GM19240 (cell line): ENCODE results near the gene ANKIB1.

Experiments
- DNase-seq: peaks from one replicate; pipeline ENCODE4 v3.0.0; 2011; ENCODE audit warnings: low spot score; ENCODE audit not compliant: insufficient read length

Gene ANKIB1

DNA sequence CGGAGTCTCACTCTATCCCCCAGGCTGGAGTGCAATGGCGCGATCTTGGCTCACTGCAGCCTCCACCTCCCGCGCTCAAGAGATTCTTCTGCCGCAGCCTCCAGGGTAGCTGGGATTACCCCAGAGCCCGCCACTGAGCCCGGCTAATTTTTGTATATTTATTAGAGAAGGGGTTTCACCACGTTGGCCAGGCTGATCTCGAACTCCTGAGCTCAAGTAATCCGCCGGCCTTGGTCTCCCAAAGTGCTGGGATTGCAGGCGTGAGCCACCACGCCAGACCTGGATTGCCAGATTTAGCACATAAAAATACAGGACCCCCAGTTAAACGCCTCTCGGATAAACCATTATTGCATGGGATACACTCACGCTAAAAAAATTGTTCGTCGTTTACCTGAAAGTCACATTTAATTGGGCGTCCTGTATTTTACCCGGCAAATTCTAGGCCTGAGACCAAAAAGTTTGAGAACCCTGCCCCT lies 201.1 kb downstream of the ANKIB1 start:
- DNase-seq: no peak

DNA sequence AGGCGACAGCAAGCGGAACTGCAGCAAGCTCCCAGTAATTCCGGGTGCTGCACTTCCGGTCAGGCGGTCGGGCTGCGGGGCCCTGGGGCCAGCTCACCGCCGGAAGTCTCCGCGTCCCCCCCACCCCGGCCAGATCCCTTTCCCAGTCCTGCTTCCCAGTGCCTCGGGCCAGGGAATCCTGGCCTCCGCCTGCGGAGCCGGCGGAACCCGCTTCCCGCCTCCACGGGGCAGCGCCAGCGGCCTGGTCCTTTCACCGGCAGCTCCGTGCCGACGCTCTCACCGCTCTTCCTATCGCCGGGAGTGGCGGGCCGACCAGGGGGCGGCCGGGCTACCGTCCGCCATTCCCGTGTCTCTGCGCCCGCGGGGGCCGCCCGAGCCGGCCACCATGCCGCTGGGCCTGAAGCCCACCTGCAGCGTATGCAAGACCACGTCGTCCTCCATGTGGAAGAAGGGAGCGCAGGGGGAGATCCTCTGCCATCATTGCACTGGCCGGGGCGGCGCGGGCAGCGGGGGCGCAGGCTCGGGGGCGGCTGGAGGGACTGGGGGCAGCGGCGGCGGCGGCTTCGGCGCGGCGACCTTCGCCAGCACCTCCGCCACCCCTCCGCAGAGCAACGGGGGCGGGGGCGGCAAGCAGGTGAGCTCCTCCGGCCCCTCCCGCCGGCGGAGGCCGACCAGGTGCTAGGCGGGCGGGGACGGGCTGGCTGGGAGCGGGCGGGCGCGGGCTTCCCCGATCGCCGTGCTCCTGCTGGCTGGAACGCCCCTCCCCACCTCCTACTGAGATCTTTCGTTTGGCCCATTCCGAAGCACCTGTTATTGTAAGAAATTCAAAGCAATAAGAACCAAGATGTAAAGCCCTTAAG lies 201.8 kb downstream of the ANKIB1 start, which contains the start of gene GATAD1:
TSS of gene GATAD1 (plus strand) at position 138 of the 860 bp plus-strand sequence. CDS start at position 386, 248 bp downstream.
- peak; percentile 63 for DNase-seq

DNA sequence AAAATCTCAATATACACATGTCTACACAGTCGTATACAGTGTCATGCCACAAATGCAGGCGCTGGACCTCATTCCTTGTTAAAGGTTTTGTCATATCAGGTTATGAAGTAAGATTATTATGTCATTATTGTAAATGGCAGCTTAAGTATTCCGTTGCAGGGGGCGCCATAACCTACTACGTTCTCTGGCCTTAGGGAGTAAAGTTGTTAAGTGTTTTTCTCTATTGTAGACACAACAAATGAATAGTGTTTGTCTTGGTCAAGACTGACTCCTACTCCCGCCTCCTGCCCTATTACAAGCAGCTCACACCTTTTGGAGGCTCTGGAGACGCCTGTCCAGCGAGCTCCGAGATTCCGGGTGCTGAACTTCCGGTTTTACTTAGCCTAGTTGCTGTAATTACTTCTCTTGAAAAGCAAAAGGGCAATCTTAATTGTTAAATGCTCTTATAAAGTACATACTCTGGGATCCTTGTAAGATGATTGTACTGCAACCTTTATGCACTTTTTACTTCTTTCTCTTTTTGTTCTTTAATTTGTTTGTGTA lies 202.5 kb downstream of the ANKIB1 start:
- DNase-seq: peak; percentile 36
